Esophagus squamous epithelium (tissue), 4 donors: Measurements from ENCODE around the gene R3HDM4.

Experiments used
- POLR2A ChIP-seq, 4 donors: fragments of 450-650 bp; IDR thresholded peaks; one replicate each; pipeline ENCODE4 v1.6.1; 2017; ENCODE audit warnings: antibody characterized with exemption in 4 of 4, mild to moderate bottlenecking in 4 of 4, moderate library complexity in 3 of 4
- TF ChIP-seq, protein P1 (sequence below), 6 experiments: fragments of 450-650 bp in 4 of 6; fragments of 200-600 bp in 2 of 6; sonication (generic) in 2 of 6; IDR thresholded peaks; one replicate each; pipeline ENCODE4 v1.5.1; 2016 to 2019; ENCODE audit warnings: antibody characterized with exemption in 6 of 6, mild to moderate bottlenecking in 4 of 6, moderate library complexity in 4 of 6

GRCh38 chr19:912181-913079 is 589 bp downstream of the R3HDM4 start:
- no peak for TF ChIP-seq POLR2A (IDR thresholded peaks at IDR 0.05)
- TF ChIP-seq, protein P1, sequence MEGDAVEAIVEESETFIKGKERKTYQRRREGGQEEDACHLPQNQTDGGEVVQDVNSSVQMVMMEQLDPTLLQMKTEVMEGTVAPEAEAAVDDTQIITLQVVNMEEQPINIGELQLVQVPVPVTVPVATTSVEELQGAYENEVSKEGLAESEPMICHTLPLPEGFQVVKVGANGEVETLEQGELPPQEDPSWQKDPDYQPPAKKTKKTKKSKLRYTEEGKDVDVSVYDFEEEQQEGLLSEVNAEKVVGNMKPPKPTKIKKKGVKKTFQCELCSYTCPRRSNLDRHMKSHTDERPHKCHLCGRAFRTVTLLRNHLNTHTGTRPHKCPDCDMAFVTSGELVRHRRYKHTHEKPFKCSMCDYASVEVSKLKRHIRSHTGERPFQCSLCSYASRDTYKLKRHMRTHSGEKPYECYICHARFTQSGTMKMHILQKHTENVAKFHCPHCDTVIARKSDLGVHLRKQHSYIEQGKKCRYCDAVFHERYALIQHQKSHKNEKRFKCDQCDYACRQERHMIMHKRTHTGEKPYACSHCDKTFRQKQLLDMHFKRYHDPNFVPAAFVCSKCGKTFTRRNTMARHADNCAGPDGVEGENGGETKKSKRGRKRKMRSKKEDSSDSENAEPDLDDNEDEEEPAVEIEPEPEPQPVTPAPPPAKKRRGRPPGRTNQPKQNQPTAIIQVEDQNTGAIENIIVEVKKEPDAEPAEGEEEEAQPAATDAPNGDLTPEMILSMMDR (IDR thresholded peaks at IDR 0.05): no peak
